Astrocyte of the hippocampus (primary cell): ENCODE measurements around the gene C5orf46.
A peak's percentile ranks its signal among the peaks of the same experiment; 100 is the strongest.
"Not testable (repeated sequence)": the region's sequence is repeated elsewhere in the genome, so short reads cannot be mapped to it uniquely, and the experiment has no call there.

Experiments
- DNase-seq: peaks from one replicate; pipeline ENCODE4 v3.0.0; 2011; ENCODE audit warnings: low read depth, low spot score

Gene C5orf46

DNA sequence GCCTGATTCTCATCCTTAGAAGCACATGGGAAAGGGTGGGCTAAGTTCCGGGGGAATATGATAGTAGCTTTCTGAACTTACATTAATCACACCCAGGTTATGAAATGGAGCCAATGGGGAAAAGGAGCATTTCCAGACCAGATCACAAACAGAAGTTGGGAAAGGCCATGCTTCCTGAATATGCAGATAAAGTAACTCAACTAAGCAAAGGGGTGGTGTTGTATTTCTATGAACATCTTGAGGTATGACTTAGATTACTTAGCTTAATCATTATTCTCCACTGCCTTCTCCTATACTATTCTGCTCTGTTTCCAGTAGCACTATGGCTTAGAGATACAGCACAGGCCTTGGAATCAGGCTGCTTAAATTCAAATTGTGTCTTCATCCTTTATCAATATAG is 10.5 kb downstream of the C5orf46 start:
- DNase-seq = no peak

DNA sequence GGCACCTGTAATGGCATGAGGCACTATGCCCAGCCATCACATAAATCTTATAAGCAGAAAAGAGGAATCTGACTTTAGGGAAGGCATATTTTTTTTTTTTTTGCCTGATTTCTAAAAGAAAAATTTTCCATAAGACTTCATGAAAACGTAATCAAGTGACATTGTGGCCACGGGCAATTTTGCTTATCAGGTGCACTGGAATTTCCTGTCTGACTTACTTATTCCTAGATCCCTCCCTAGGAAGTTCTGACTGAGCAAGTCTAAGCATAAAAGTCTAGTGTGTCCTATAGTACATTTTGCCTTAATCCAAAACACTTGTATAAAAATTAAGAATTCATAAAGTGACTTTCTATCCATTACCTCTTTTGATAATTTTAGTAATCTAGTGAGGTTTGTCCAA is 12.5 kb downstream of the C5orf46 start:
- no peak for DNase-seq

DNA sequence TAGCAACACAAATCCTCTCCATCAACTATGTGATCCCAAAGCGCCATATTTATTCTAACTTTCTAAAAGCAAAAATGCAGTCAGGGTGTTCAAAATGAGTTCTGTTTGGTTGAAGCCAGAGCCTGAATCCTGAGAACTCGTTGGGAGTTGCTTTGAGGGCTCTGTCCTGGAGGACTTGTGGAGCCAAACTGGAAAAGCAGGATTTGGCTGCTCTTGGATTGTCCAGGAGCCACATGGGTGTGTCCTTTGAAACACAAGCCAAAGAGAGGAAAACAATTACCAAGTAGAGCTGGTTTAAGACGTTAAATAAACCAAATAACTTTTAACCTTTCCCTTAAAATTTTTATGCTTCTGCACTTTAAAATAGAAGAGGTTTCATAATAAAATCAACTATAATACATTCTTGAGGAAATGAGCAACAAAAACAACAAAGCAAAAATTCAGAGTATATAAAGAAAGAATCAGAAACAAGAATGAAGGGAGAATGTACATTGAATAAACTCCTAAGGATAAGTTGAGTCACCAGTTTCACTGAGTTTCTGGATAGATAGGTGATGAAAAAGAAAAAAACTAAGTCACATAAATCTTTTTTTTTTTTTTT is 13.5 kb downstream of the C5orf46 start:
- no peak for DNase-seq

DNA sequence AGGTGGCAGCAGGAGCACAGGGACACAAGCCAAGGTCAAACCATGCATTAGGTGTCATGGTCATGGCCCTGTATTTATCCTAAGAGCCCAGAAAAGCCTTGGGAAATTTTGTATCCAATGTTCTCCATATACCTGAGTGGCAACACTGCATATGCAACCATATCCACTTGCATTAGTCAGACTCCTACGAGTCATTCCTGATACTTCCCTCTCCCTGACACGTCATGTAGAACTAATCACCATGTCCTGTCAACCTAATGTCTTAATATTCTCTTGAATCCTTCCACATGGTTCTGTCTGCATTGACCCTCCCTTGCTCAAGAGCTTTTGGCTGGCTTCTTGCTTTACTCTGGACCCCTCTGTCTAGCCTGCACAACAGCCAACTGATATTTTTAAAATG is 18.4 kb downstream of the C5orf46 start:
- no peak for DNase-seq

DNA sequence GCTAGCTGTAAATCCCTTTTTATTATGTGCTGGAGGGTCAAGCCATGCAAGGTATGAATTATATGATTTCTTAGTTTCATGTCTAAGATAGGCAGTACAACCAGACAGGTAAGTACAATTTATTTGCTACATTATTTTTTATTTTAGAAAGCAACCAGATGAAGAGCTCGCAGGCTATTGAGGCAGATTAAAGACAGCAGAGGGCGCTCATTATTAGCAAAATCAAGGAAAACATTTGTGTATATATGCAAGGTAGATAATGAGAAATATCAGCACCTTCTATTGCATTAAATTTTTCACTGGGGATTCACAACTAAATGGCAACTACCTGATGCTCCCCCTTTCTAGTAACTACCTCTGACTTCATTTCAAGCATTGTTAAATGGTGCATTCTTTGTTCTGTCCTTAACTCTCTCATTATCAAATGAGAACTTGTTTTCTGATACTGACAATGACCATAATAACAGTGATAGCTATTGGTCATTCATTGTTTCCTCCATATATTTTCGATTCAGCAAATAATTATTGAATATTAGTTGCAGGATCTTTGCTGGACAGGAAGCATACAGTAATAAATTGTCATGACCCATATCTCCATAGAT is 19.2 kb downstream of the C5orf46 start:
- DNase-seq = peak; percentile 68

DNA sequence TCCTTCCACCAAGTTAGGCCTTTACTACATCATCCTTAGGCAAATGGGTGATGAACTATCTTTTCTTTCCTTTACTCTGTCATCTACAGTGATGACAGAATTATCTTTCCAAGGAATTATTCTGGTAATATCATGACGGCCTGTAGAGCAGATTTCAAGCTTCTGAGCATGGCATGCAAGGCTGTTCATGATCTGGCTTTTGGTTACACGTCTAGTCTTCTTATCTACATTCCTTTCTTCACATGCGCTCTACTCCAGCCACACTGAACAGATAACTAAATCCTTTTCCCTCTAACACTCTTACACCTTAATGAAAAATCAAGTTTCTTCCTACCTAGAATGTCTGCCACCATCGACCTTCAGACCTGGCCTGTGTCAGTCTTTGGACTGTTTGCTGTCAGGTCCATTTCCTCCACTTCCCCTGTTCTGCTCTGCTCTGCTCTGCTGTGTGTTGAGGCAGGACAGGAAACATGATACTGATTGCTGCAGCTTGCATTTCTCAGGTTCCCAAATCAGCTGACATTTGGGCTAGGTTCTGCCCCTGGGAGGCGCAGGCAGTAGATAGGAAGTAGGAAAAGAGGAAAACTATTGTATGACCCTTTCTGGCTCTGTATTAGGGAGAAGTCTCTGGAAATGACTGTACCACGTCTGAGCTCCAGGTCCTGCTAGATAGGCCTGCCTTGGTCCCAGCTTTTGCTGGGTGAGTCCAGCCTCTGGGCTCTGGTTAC is 23.6 kb downstream of the C5orf46 start:
- DNase-seq = no peak

DNA sequence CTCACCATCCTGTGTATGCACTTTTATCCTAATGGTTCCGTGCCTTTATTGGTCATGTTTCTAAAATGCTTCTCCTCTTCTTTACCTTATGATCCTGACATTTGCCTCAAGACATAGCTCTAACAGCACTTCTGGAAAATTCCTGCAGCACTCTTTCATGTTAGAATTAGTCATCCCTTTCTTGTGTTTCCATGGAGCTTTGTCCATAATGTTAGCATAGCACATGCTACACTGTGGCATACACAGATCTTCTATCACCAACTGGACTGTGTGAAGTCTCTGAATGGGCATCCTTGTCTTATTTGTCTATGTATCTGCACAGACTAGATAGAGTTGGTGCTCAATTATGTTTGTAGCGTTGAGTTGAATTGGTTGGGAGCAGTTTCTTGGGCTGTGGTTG is 25.9 kb downstream of the C5orf46 start:
- DNase-seq = no peak

DNA sequence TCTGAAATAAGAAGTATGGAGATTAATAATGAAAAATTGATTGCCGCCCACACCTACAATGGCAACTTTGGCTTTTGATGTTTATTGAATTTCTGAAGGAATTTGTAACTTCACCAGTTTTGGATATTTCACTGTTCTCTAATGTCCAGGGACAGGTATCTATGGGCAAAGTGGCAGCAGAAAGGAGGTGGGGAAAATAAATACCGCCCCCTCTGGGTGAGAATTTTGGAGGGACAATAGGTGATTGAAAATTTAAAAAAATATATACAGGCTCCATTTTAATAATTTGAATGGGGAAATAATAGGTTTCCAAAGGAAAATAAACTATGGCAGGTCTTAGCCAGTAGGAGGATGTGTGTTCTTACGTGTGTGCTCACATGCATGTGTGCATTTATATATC is 26.6 kb downstream of the C5orf46 start:
- DNase-seq = no peak

DNA sequence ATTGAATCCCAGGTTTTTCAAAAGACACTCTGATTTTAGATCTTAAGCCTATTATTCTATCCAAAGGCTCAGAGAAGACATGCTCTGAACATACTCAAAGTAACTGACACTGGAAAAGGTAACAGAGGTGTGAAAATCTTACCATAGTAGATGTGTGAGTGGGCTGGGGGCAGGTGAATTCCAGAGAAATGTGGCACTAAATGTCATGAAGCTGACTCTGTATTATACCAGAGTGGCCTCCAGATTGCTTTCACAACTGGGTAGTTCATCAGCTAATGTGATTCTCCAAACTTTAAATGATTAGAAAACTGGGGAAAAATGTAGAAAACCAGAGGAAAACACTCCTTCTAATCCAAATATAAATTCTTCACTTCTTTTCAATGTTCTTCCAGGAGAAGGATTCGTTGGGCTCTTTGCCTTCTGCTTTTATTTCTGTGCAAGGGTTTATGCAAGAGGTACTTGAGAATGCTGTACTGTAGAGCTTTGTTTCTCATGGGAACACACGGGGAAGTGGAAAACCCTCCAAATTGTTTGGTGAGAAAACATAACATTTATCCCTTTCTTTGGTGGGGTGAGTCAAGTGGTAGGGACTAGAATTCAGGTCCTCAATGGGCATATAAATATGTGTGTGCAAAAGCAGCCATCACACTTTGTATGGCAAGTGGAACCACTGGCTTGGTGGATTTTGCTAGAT is 28.1 kb downstream of the C5orf46 start, which contains the start of gene SCGB3A2:
TSS of gene SCGB3A2 (plus strand) at position 646 of the 694 bp plus-strand sequence. CDS start 93 bp downstream, outside the sequence.
- no peak for DNase-seq

DNA sequence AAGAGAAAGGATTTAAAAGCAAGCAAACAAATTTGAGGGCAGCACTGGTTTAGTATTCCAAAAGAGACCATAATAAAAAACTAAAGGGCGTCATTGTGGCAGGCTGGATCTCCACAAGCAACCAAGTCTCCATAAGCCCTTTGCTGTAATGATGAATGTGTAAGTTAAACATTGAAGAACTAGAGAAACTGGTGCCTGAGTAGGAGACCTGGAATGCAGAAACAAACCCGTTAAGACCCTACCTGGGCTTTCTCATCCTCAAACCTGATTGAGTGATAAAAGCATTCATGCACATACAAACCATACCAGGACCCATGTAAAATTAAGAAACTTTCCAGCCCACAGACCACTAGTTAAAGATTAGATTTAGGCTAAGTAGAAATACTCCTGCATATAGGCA is 29.7 kb downstream of the C5orf46 start:
- DNase-seq = no peak

DNA sequence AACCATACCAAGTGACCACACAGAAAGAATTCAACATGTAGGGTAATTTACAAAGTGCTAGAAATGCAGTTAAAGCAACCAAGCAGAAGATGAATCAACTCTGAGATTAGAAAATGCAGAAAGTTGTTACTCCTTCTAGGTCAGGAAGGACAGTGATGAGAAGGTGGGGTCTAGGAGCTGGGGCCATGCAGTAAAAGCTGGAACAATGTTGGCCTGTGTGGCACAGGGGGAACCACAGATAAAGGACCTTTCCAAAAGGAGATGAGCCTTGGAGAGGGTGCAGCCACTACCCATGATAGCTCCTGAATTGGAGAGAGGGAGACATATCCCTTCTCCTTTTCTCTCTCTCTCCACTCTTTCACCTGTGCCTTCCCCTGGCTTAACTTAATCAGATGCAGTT is 30.2 kb downstream of the C5orf46 start:
- no peak for DNase-seq

DNA sequence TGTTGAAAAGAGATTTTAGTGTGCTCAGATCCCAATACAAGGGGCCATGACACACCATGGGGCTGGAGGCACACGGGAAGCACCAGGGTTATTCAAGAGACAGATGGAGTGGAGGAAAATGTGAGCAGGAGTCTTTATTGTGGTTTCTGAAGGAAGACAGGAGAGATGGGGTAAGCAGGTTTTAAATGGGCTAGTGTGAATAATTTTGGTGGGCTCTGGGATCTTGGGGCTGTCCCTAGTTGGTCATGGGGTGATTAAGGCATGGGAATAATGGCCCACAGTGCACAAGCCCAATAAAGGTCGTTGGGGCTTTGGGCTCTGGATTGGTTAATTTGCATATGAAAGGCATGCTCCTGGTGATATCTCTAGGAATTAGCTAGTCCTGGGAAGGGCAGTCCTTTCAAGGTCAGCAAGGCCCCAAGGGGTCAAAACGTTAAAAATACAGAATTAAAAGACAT is 31.4 kb downstream of the C5orf46 start:
- no peak for DNase-seq

DNA sequence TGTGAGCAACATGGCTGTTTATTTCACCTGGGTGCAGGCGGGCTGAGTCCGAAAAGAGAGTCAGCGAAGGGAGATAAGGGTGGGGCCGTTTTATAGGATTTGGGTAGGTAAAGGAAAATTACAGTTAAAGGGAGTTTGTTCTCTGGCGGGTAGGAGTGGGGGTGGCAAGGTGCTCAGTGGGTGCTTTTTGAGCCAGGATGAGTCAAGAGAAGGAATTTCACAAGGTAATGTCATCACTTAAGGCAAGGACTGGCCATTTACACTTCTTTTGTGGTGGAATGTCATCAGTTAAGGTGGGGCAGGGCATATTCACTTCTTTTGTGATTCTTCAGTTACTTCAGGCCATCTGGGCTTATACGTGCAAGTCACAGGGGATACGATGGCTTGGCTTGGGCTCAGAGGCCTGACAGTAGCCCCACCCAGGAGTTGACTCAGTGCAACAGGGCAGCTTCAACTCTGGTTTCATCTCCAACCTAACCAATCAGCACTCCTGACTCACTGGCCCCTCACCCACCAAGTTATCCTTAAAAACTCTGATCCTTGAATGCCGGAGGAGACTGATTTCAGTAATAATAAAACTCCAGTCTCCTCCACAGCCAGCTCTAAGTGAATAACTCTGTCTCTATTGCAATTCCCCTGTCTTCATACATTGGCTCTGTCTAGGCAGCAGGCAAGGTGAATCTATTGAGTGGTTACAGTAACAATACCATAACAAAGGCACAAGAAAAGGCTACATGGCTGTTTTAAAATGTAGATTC is 32.0 kb downstream of the C5orf46 start:
- DNase-seq = not testable (repeated sequence)

DNA sequence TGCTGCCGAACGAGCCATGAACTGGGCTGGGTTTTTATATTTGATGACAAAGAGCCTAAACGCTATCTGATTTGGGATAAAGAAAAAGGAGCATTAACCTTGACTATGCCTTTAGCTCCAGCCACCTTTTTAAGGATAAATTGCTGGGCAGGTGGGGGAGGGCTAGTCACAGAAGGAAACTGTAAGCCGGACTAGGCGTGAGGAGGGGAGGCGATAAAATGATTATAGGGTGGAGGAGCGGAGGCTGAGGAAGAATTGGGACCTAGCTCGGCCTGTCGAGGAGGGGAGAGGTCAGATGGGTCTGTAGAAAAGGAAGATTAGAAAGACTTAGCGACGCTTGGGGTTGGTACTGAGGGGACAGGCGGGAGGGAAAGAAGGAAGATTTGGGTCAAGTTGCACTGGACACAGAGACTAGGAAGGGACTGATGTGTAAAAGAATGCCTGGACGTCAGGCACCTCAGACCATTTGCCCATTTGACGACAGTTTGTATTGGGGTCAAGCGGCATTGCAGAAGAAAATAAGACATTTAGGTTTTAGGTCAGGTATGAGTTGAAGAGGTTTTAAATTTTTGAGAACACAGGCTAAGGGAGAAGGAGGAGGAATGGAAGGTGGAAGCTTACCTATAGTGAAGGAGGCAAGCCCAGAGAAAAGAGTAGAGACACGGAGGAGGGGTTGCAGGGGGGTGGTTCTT is 33.4 kb downstream of the C5orf46 start:
- DNase-seq = not testable (repeated sequence)

DNA sequence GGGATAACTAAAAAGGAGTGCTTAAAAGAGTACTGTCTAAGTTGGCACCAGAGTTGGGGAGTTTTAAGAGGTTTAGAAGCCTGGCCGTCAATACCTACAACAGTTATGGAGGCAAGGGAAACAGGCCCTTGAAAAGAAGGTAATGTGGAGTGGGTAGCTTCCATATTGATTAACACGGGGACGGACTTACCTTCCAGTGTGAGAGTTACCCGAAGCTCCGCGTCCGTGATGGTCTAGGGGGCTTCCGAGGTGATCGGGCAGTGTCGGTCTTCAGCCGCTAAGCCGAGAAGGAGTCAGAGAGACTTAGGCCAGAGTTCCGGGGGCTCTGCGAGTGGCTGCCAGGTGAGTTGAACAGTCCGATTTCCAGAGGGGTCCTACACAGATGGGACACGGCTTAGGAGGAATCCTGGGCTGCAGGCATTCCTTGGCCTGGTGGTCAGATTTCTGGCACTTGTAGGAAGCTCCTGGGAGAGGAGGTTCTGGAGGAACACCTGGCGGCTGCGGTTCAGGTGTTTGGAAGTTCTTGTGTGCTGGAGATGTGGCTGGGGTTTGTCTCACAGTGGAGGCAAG is 34.3 kb downstream of the C5orf46 start:
- not testable (repeated sequence) for DNase-seq

DNA sequence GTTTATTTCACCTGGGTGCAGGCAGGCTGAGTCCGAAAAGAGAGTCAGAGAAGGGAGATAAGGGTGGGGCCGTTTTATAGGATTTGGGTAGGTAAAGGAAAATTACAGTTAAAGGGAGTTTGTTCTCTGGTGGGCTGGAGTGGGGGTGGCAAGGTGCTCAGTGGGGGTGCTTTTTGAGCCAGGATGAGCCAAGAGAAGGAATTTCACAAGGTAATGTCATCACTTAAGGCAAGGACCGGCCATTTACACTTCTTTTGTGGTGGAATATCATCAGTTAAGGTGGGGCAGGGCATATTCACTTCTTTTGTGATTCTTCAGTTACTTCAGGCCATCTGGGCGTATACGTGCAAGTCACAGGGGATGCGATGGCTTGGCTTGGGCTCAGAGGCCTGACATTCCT is 36.4 kb downstream of the C5orf46 start:
- not testable (repeated sequence) for DNase-seq

DNA sequence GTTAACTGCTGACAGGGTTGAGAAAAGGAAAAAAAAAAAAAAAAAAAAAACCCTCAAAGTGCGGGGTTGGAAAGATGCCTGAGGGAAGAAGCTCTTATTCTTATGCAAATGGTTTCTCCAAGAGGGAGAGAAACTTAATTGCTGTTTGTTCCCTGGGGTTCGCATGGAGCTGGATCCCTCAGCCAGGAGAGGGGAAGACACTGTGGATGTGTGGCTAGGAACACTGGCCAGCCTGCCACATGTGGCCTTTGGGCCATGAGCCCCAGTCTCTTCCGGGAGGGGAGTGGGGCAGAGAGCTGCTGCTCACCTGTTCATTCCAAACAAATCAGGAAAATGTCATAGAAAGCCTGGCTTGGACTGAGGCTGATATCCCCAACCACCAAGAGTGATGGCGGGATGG is 37.2 kb downstream of the C5orf46 start:
- no peak for DNase-seq

DNA sequence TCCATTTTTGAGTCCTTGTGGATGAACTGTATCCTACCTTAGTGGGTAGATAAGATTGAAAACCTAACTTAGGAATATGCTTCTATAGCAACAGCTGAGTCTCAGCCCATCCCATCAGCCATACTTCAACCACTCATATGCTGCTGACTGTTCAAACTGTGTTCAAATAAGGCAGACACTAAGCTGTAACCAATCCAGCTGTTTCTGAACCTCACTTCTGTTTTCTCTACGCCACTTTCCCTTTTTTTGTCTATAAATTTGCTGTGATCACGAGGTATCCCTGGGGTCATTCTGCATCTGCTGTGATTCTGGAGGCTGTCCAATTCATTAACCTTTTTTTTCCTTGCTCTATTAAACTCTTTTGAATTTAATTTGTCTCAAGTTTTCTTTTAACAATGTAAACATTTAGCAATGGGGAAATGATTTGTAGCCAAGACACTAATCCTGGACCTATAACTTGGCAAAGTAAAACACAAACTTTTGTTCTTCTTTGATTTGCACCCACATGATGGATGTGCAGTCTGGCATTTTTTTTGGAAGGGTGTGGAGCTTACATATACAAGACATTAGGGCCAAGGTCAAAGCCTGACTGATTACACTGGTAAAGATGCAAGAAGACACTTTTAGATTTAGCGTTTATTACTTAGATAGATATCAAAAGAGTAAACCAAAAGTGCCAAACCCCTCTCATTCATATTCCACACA is 42.7 kb downstream of the C5orf46 start:
- no peak for DNase-seq

DNA sequence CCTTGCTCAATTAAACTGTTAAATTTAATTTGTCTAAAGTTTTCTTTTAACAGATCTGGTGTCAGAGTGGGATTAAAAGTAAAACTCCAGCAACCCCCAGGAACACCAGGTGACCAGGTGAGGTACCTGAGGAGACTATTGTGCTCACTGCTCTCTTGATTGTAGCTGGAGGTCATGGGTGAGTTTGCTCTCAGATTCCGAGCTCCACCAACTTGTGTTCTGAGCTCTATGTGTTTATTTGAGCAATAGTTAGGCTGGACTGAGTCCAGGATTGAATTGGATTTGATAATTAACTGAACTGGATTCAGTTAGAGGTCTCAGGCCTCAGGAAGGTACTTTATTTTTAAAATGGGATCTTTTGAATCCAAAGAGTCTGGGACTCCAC is 45.7 kb downstream of the C5orf46 start:
- no peak for DNase-seq
